ENCODE measurements around the gene EPN2. TPM values are rescaled to one million over a fixed set of nuclear protein-coding genes. Genes with fewer than 3 reads are reported as not detected.

The EPN2 gene
- total RNA-seq, 1 donor from 2014 or later: 74.5 TPM

- TF ChIP-seq CTCF (IDR thresholded peaks at IDR 0.05; ENCODE audit: unreplicated experiment): no peak
- Mint-ChIP-seq H3K36me3 (ENCODE audit: low read depth, unreplicated experiment) (peaks cover 43% of the 10 kb centered on the region), H3K4me1 (ENCODE audit: unreplicated experiment) (peaks cover 48% of the 10 kb centered on the region), H3K9me3 (ENCODE audit: unreplicated experiment) (no peaks in the 10 kb centered on the region), H3K4me3 (ENCODE audit: unreplicated experiment) (no peak overlapping the region), H3K27ac (ENCODE audit: unreplicated experiment) (no peak overlapping the region), H3K27me3 (ENCODE audit: unreplicated experiment) (peaks cover 11% of the 10 kb centered on the region)
- no peak for DNase-seq (ENCODE audit: low spot score)
Observed at GRCh38 chr17:19285213-19285900, 48.2 kb downstream of the EPN2 start.

- Mint-ChIP-seq H3K27ac (ENCODE audit: unreplicated experiment) (no peak overlapping the region), H3K27me3 (ENCODE audit: unreplicated experiment) (peaks cover 13% of the 10 kb centered on the region), H3K4me3 (ENCODE audit: unreplicated experiment) (no peak overlapping the region), H3K9me3 (ENCODE audit: unreplicated experiment) (no peaks in the 10 kb centered on the region), H3K4me1 (ENCODE audit: unreplicated experiment) (peaks cover 40% of the 10 kb centered on the region), H3K36me3 (ENCODE audit: low read depth, unreplicated experiment) (peaks cover 45% of the 10 kb centered on the region)
- DNase-seq (ENCODE audit: low spot score): no peak
- TF ChIP-seq CTCF (IDR thresholded peaks at IDR 0.05; ENCODE audit: unreplicated experiment): no peak
Observed at GRCh38 chr17:19286751-19287341, 49.7 kb downstream of the EPN2 start.

GRCh38 chr17:19287651-19288050 is 50.5 kb downstream of the EPN2 start:
- TF ChIP-seq CTCF (IDR thresholded peaks at IDR 0.05; ENCODE audit: unreplicated experiment): no peak
- H3K27me3 Mint-ChIP-seq (ENCODE audit: unreplicated experiment): peaks cover 13% of the 10 kb centered on the region
- no peak overlapping the region for H3K4me3 Mint-ChIP-seq (ENCODE audit: unreplicated experiment)
- H3K9me3 Mint-ChIP-seq (ENCODE audit: unreplicated experiment): no peaks in the 10 kb centered on the region
- DNase-seq (ENCODE audit: low spot score): no peak
- H3K27ac Mint-ChIP-seq (ENCODE audit: unreplicated experiment): no peak overlapping the region
- peaks cover 39% of the 10 kb centered on the region for H3K36me3 Mint-ChIP-seq (ENCODE audit: low read depth, unreplicated experiment)
- peaks cover 38% of the 10 kb centered on the region for H3K4me1 Mint-ChIP-seq (ENCODE audit: unreplicated experiment)

GRCh38 chr17:19288453-19288852 is 51.3 kb downstream of the EPN2 start:
- H3K36me3 Mint-ChIP-seq (ENCODE audit: low read depth, unreplicated experiment): peaks cover 32% of the 10 kb centered on the region
- no peak for TF ChIP-seq CTCF (IDR thresholded peaks at IDR 0.05; ENCODE audit: unreplicated experiment)
- peak overlapping the region; percentile 73 for H3K4me3 Mint-ChIP-seq (ENCODE audit: unreplicated experiment)

GRCh38 chr17:19290066-19290705 is 53.0 kb downstream of the EPN2 start:
- peaks cover 27% of the 10 kb centered on the region for H3K36me3 Mint-ChIP-seq (ENCODE audit: low read depth, unreplicated experiment)
- H3K4me1 Mint-ChIP-seq (ENCODE audit: unreplicated experiment): peaks cover 20% of the 10 kb centered on the region
- DNase-seq (ENCODE audit: low spot score): no peak
- peaks cover 6% of the 10 kb centered on the region for H3K27me3 Mint-ChIP-seq (ENCODE audit: unreplicated experiment)
- H3K4me3 Mint-ChIP-seq (ENCODE audit: unreplicated experiment): no peak overlapping the region
- no peak overlapping the region for H3K27ac Mint-ChIP-seq (ENCODE audit: unreplicated experiment)
- no peak for TF ChIP-seq CTCF (IDR thresholded peaks at IDR 0.05; ENCODE audit: unreplicated experiment)
- no peaks in the 10 kb centered on the region for H3K9me3 Mint-ChIP-seq (ENCODE audit: unreplicated experiment)

More at GRCh38 chr17:19288453-19288852, 51.3 kb downstream of the EPN2 start:
- Mint-ChIP-seq H3K27ac (ENCODE audit: unreplicated experiment) (peak overlapping the region; percentile 79), H3K9me3 (ENCODE audit: unreplicated experiment) (no peaks in the 10 kb centered on the region), H3K4me1 (ENCODE audit: unreplicated experiment) (peaks cover 32% of the 10 kb centered on the region), H3K27me3 (ENCODE audit: unreplicated experiment) (peaks cover 13% of the 10 kb centered on the region)
- DNase-seq (ENCODE audit: low spot score): no peak
